ENCODE data around the gene RNASEH2A. TPM values are rescaled to one million over a fixed set of nuclear protein-coding genes. Genes with fewer than 3 reads are reported as not detected.

The RNASEH2A gene
- total RNA-seq, 1 experiment from 2014 or later: 79.5 TPM

DNA sequence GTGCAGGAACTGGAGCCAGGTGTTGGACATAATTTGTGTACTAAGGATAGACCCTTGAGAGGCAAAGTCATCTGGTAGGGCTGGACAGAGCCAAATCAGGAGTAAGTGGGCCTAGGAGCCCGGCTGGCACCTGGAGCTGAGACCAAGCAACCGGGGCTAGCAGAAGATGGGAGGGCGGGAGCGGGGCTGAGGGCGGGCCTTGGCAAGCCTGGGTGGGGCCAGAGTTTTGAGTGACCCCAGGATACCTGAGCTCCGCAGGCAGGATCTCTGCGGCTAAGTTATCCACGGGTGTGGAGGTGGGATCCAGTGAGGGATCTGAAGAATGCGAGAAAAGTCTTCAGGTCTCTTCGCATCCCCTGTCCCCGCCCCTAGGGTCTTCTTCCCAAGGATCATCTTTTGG is 39.2 kb upstream of the RNASEH2A start:
- H4K5ac ChIP-seq (ENCODE audit: insufficient read length, low read depth, low read length): no peak overlapping the region
- no peak overlapping the region for H3K4ac ChIP-seq (ENCODE audit: low read depth, low read length)
- H3K9me3 ChIP-seq (ENCODE audit: control insufficient read depth, low read depth, low read length): no peaks in the 10 kb centered on the region
- H2BK120ac ChIP-seq (ENCODE audit: low read depth, low read length, poor library complexity, severe bottlenecking): no peak overlapping the region
- no peak overlapping the region for H2AFZ ChIP-seq (ENCODE audit: low read length)
- Mint-ChIP-seq H3K36me3 (ENCODE audit: insufficient read depth in 1 of 3, low read depth in 3 of 3) (peaks cover 34 to 60% (median 54%) of the 10 kb centered on the region in 3 experiments), H3K4me1 (peaks cover 12 to 21% of the 10 kb centered on the region in 2 experiments), H3K27ac (no peak overlapping the region; a peak in 1 of 7 replicates), H3K4me3 (no peak overlapping the region; a peak in 1 of 5 replicates), H3K9me3 (no peaks in the 10 kb centered on the region), H3K27me3 (ENCODE audit: low read depth) (no peaks in the 10 kb centered on the region)
- no peak overlapping the region for H2BK20ac ChIP-seq (ENCODE audit: low read depth, low read length, poor library complexity, severe bottlenecking)
- no peak for DNase-seq
- no peak overlapping the region for H3K56ac ChIP-seq (ENCODE audit: insufficient read length, low read depth, low read length)
- H4K20me1 ChIP-seq (ENCODE audit: control insufficient read depth, insufficient read depth, insufficient read length): no peaks in the 10 kb centered on the region
- H3K79me2 ChIP-seq (ENCODE audit: insufficient read depth, low read length): no peaks in the 10 kb centered on the region
- H3K27me3 ChIP-seq (ENCODE audit: insufficient read depth, low read length): no peaks in the 10 kb centered on the region
- TF ChIP-seq, protein P1, sequence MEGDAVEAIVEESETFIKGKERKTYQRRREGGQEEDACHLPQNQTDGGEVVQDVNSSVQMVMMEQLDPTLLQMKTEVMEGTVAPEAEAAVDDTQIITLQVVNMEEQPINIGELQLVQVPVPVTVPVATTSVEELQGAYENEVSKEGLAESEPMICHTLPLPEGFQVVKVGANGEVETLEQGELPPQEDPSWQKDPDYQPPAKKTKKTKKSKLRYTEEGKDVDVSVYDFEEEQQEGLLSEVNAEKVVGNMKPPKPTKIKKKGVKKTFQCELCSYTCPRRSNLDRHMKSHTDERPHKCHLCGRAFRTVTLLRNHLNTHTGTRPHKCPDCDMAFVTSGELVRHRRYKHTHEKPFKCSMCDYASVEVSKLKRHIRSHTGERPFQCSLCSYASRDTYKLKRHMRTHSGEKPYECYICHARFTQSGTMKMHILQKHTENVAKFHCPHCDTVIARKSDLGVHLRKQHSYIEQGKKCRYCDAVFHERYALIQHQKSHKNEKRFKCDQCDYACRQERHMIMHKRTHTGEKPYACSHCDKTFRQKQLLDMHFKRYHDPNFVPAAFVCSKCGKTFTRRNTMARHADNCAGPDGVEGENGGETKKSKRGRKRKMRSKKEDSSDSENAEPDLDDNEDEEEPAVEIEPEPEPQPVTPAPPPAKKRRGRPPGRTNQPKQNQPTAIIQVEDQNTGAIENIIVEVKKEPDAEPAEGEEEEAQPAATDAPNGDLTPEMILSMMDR (conservative IDR thresholded peaks at IDR 0.05): no peak
- no peak overlapping the region for H4K91ac ChIP-seq (ENCODE audit: insufficient read length, low read depth, low read length)
- H3K9ac ChIP-seq (ENCODE audit: extremely low read depth, insufficient read length, low read length): no peak overlapping the region
- H3K4me2 ChIP-seq (ENCODE audit: insufficient read depth, insufficient read length, low read length): no peak overlapping the region
- H3K18ac ChIP-seq (ENCODE audit: insufficient read length, low read depth, low read length): no peak overlapping the region
- H3K4me1 ChIP-seq (ENCODE audit: insufficient read depth, low read length): no peaks in the 10 kb centered on the region; the same call in 1 of the 2 replicates
- H3T11ph ChIP-seq (ENCODE audit: low read length): no peak overlapping the region
- no peak overlapping the region for H2AK5ac ChIP-seq (ENCODE audit: insufficient read length, low read length)
- no peaks in the 10 kb centered on the region for H3K79me1 ChIP-seq (ENCODE audit: insufficient read depth, low read depth, low read length, poor library complexity, severe bottlenecking)
- WGBS (ENCODE audit: extremely low coverage, insufficient read length, low lambda C conversion rate): no CpG with 5 or more reads among the region's 11 CpGs
- no peak overlapping the region for H2BK12ac ChIP-seq (ENCODE audit: insufficient read length, low read depth, low read length)
- no peak overlapping the region for H2BK15ac ChIP-seq (ENCODE audit: low read depth, low read length)
- H3K23ac ChIP-seq (ENCODE audit: insufficient read length, low read depth, low read length): no peak overlapping the region
- no peak overlapping the region for H2BK5ac ChIP-seq (ENCODE audit: insufficient read length, low read length)
- no peak overlapping the region for H3K27ac ChIP-seq (ENCODE audit: insufficient read length, low read depth, low read length)
- H3K14ac ChIP-seq (ENCODE audit: insufficient read depth, low read length): no peak overlapping the region
- H4K8ac ChIP-seq (replicated peaks; ENCODE audit: insufficient read length, low read depth, low read length): no peak overlapping the region
- no peaks in the 10 kb centered on the region for H3K23me2 ChIP-seq (ENCODE audit: insufficient read length, low read depth, low read length, poor library complexity, severe bottlenecking)
